HEK293 (cell line): ENCODE data around the gene NEURL1.
A peak's percentile ranks its signal among the peaks of the same experiment; 100 is the strongest.

Experiments used
- CTCF ChIA-PET: fragments of 350-600 bp; formaldehyde crosslinking; extraction: SDS; loops from one replicate; lab custom pipeline; 2021; ENCODE audit warnings: antibody characterized with exemption; lab: Yijun Ruan, JAX
- POLR2A ChIA-PET: fragments of 300-600 bp; formaldehyde crosslinking; extraction: SDS; loops from one replicate; lab custom pipeline; 2020; ENCODE audit warnings: antibody characterized with exemption, inconsistent platforms; lab: Yijun Ruan, JAX
- H3K27ac ChIP-seq: fragments of 200-500 bp; sonication (Bioruptor generic); 2 replicates; pipeline ENCODE4 v1.5.1; 2014; ENCODE audit warnings: low read depth, low read length, control low read depth, inconsistent platforms; ENCODE audit errors: extremely low read depth
- H3K36me3 ChIP-seq, 2 experiments: fragments of 200-500 bp in 1 of 2; sonication (Bioruptor generic) in 1 of 2; 1 replicate in 1 of 2; 2 replicates in 1 of 2; pipeline ENCODE4 v1.5.1; 2014 to 2017; ENCODE audit warnings: inconsistent platforms in 2 of 2, low read length in 2 of 2; ENCODE audit not compliant: control insufficient read depth in 2 of 2, insufficient read depth in 1 of 2
- H3K4me1 ChIP-seq: fragments of 200-500 bp; sonication (Bioruptor generic); 2 replicates; pipeline ENCODE4 v1.5.1; 2014; ENCODE audit warnings: mild to moderate bottlenecking, low read length, inconsistent platforms; ENCODE audit not compliant: control insufficient read depth, insufficient read depth
- H3K4me3 ChIP-seq: 2 replicates; pipeline ENCODE4 v1.5.1; 2011; ENCODE audit warnings: low read depth, mild to moderate bottlenecking, control low read depth, low read length, moderate library complexity
- H3K9me3 ChIP-seq: fragments of 200-500 bp; sonication (Bioruptor generic); 2 replicates; pipeline ENCODE4 v1.5.1; 2014; ENCODE audit warnings: low read depth, low read length, inconsistent platforms; ENCODE audit not compliant: control insufficient read depth, insufficient read depth
- EGR2 ChIP-seq: fragments of 450-650 bp; formaldehyde crosslinking; IDR thresholded peaks from 2 replicates; pipeline ENCODE4 v1.5.1; 2016; ENCODE audit warnings: low read depth, missing biosample characterization, missing genetic modification characterization
- MEIS1 ChIP-seq: sonication (generic); formaldehyde crosslinking; IDR thresholded peaks from 2 replicates; pipeline ENCODE4 v1.8.1; 2022; ENCODE audit warnings: missing genetic modification reagents, mild to moderate bottlenecking, borderline replicate concordance
- TCF7L2 ChIP-seq: IDR thresholded peaks from 2 replicates; pipeline ENCODE4 v1.6.1; 2011; ENCODE audit warnings: low read depth, mild to moderate bottlenecking, inconsistent platforms, low read length, moderate library complexity, borderline replicate concordance
- ZBTB6 ChIP-seq: fragments of 450-650 bp; formaldehyde crosslinking; IDR thresholded peaks from 2 replicates; pipeline ENCODE4 v1.5.1; 2017; ENCODE audit warnings: missing biosample characterization, missing genetic modification characterization
- ZFHX2 ChIP-seq: fragments of 450-650 bp; formaldehyde crosslinking; conservative IDR thresholded peaks from 2 replicates; pipeline ENCODE4 v1.5.1; 2016; ENCODE audit warnings: missing biosample characterization, missing genetic modification characterization
- ZNF121 ChIP-seq: fragments of 450-650 bp; formaldehyde crosslinking; IDR thresholded peaks from 2 replicates; pipeline ENCODE4 v1.5.1; 2016; ENCODE audit warnings: missing biosample characterization, missing genetic modification characterization
- ZNF140 ChIP-seq: fragments of 450-650 bp; formaldehyde crosslinking; IDR thresholded peaks from 2 replicates; pipeline ENCODE4 v1.5.1; 2016; ENCODE audit warnings: missing biosample characterization, missing genetic modification characterization
- ZNF174 ChIP-seq: fragments of 450-650 bp; formaldehyde crosslinking; IDR thresholded peaks from 2 replicates; pipeline ENCODE4 v1.5.0; 2017; ENCODE audit warnings: missing biosample characterization, mild to moderate bottlenecking, missing genetic modification characterization
- ZNF266 ChIP-seq: fragments of 450-650 bp; formaldehyde crosslinking; IDR thresholded peaks from 2 replicates; pipeline ENCODE4 v1.5.1; 2016; ENCODE audit warnings: missing biosample characterization, missing genetic modification characterization, low read depth
- ZNF335 ChIP-seq: fragments of 450-650 bp; formaldehyde crosslinking; conservative IDR thresholded peaks from 2 replicates; pipeline ENCODE4 v1.5.1; 2016; ENCODE audit warnings: missing biosample characterization, missing genetic modification characterization
- ZNF473 ChIP-seq: fragments of 450-650 bp; formaldehyde crosslinking; IDR thresholded peaks from 2 replicates; pipeline ENCODE4 v1.5.1; 2017; ENCODE audit warnings: missing biosample characterization, missing genetic modification characterization
- ZNF488 ChIP-seq: fragments of 450-650 bp; formaldehyde crosslinking; IDR thresholded peaks from 2 replicates; pipeline ENCODE4 v1.5.1; 2016; ENCODE audit warnings: missing biosample characterization, missing genetic modification characterization
- ZNF645 ChIP-seq: fragments of 450-650 bp; formaldehyde crosslinking; IDR thresholded peaks from 2 replicates; pipeline ENCODE4; 2016; ENCODE audit warnings: missing biosample characterization, missing genetic modification characterization
- ZSCAN30 ChIP-seq: fragments of 450-650 bp; IDR thresholded peaks from 2 replicates; pipeline ENCODE4 v1.5.1; 2018; ENCODE audit warnings: missing biosample characterization, mild to moderate bottlenecking, missing genetic modification characterization, moderate library complexity
- TF ChIP-seq, protein P1 (sequence below): fragments of 450-650 bp; formaldehyde crosslinking; IDR thresholded peaks from 2 replicates; pipeline ENCODE4 v1.5.1; 2017; ENCODE audit warnings: missing biosample characterization, missing genetic modification characterization
- TF ChIP-seq, protein P2 (sequence below): fragments of 450-650 bp; formaldehyde crosslinking; IDR thresholded peaks from 2 replicates; pipeline ENCODE4 v1.5.1; 2016; ENCODE audit warnings: missing biosample characterization, missing genetic modification characterization

Gene NEURL1

GRCh38 chr10:103457896-103458583 is 35.5 kb upstream of the NEURL1 start:
- POLR2A ChIA-PET: interaction anchor here (0.6 kb wide), 1 partner anchor 18 kb away, joined by 3 read pairs; no protein-coding TSS in a partner anchor
- H3K4me1 ChIP-seq: no peaks in the 10 kb centered on the region
- no peaks in the 10 kb centered on the region for H3K9me3 ChIP-seq
- CTCF ChIA-PET: interaction anchor here (1.2 kb wide), 1 partner anchor 19 kb away, joined by 4 read pairs; no protein-coding TSS in a partner anchor
- TF ChIP-seq ZNF473 (tag by site-specific recombination): no peak
- no peak for TF ChIP-seq ZNF121 (tag by site-specific recombination)
- no peak for TF ChIP-seq ZNF140 (tag by site-specific recombination)
- no peak for TF ChIP-seq ZNF488 (tag by site-specific recombination)
- no peak for TF ChIP-seq ZSCAN30 (tag by site-specific recombination)
- no peak for TF ChIP-seq ZNF174 (tag by site-specific recombination)
- TF ChIP-seq, protein P1, sequence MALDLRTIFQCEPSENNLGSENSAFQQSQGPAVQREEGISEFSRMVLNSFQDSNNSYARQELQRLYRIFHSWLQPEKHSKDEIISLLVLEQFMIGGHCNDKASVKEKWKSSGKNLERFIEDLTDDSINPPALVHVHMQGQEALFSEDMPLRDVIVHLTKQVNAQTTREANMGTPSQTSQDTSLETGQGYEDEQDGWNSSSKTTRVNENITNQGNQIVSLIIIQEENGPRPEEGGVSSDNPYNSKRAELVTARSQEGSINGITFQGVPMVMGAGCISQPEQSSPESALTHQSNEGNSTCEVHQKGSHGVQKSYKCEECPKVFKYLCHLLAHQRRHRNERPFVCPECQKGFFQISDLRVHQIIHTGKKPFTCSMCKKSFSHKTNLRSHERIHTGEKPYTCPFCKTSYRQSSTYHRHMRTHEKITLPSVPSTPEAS (tag by site-specific recombination): no peak
- TF ChIP-seq MEIS1 (CRISPR knock-in tag): no peak
- no peak for TF ChIP-seq ZNF645 (tag by site-specific recombination)
- no peak overlapping the region for H3K4me3 ChIP-seq
- H3K27ac ChIP-seq: no peak overlapping the region
- H3K36me3 ChIP-seq: no peaks in the 10 kb centered on the region

DNA sequence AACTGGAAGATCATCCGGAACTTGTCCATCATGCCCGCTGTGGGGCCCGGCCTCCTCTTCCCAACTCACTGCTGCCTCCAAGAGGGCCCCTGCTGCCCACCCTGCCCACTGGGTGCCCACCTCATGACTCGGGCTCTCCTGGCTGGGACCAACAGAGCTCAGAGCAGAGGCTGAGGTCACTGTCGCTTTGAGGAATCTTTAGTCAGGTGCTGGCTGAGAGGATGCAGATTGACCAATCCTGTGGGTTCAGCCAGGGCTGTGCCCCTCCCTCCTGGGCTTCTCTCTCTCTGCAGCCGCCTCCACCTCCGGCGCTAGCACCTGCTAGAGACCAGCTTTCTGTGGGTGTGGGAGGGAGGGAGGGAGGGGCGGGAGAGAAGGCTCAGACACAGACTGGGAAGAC is 34.8 kb upstream of the NEURL1 start, which contains the start of gene CALHM1:
Gene CALHM1, minus strand, starts transcription at position 181 of the 400 bp plus-strand sequence. Its CDS starts 149 bp downstream, at position 32.
- CTCF ChIA-PET: interaction anchor here (0.6 to 0.8 kb wide), 2 partner anchors 10 to 24 kb away, joined by 3 read pairs; no protein-coding TSS in a partner anchor
- H3K4me1 ChIP-seq: no peaks in the 10 kb centered on the region
- H3K9me3 ChIP-seq: no peaks in the 10 kb centered on the region
- TF ChIP-seq ZBTB6 (tag by site-specific recombination): 0 out of 2 replicates have a peak, but pooled peaks have one; percentile 14
- TF ChIP-seq ZFHX2: peak; percentile 56; the same call in 1 of the 2 replicates
- no peak for TF ChIP-seq ZNF266
- TF ChIP-seq, protein P2, sequence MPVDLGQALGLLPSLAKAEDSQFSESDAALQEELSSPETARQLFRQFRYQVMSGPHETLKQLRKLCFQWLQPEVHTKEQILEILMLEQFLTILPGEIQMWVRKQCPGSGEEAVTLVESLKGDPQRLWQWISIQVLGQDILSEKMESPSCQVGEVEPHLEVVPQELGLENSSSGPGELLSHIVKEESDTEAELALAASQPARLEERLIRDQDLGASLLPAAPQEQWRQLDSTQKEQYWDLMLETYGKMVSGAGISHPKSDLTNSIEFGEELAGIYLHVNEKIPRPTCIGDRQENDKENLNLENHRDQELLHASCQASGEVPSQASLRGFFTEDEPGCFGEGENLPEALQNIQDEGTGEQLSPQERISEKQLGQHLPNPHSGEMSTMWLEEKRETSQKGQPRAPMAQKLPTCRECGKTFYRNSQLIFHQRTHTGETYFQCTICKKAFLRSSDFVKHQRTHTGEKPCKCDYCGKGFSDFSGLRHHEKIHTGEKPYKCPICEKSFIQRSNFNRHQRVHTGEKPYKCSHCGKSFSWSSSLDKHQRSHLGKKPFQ: no peak
- peak; percentile 43; the same call in 1 of the 2 replicates for TF ChIP-seq EGR2 (tag by site-specific recombination)
- TF ChIP-seq, all 188 proteins: peak for 3
- no peaks in the 10 kb centered on the region for H3K36me3 ChIP-seq
- no peak within 1 kb of the TSS for H3K4me3 ChIP-seq
- POLR2A ChIA-PET: interaction anchor here (0.6 kb wide), 1 partner anchor 18 kb away, joined by 3 read pairs; no protein-coding TSS in a partner anchor
- H3K27ac ChIP-seq: no peak within 1 kb of the TSS

- no peak overlapping the region for H3K4me3 ChIP-seq
- ChIA-PET POLR2A (no interaction called here), CTCF (interaction anchor here (0.5 kb wide), 1 partner anchor 88 kb away, joined by 3 read pairs; no protein-coding TSS in a partner anchor)
- TF ChIP-seq TCF7L2 (no peak), ZNF335 (tag by site-specific recombination) (peak; percentile 63)
- no peaks in the 10 kb centered on the region for H3K4me1 ChIP-seq
- H3K36me3 ChIP-seq: no peaks in the 10 kb centered on the region
- no peaks in the 10 kb centered on the region for H3K9me3 ChIP-seq
- H3K27ac ChIP-seq: no peak overlapping the region
These were observed 33.9 kb upstream of the NEURL1 start for GRCh38 chr10:103459615-103460014.
